Psoas muscle (tissue), 8 donors: ENCODE measurements around the gene YARS1. TPM values are rescaled to one million over a fixed set of nuclear protein-coding genes. Genes with fewer than 3 reads are reported as not detected.

ENCODE experiments used
- ATAC-seq, 4 donors: fragments of 200-7000 bp; cut with Tn5 transposase; one replicate each; pipeline ENCODE4 v1.9.1; 2020; ENCODE audit warnings: moderate library complexity in 3 of 4, mild to moderate bottlenecking in 2 of 4
- DNase-seq, 2 donors: peaks; one replicate each; pipeline ENCODE4 v3.0.0-alpha.2; 2020
- H3K27ac ChIP-seq: fragments of 200-600 bp; one replicate; pipeline ENCODE4 v1.8.0; 2022
- H3K27me3 ChIP-seq, 3 donors: fragments of 200-600 bp in 1 of 3; one replicate each; pipeline versions ENCODE4 v1.6.1 to v1.8.0; 2013 to 2022; ENCODE audit warnings: low read length in 2 of 3, mild to moderate bottlenecking in 2 of 3, moderate library complexity in 1 of 3; ENCODE audit not compliant: insufficient read depth in 3 of 3
- H3K36me3 ChIP-seq, 2 donors: fragments of 200-600 bp in 1 of 2; one replicate each; pipeline versions ENCODE4 v1.6.1 to v1.8.0; 2013 to 2022; ENCODE audit warnings: low read depth in 1 of 2, mild to moderate bottlenecking in 1 of 2, moderate library complexity in 1 of 2; ENCODE audit not compliant: insufficient read depth in 1 of 2
- H3K4me1 ChIP-seq: fragments of 200-600 bp; one replicate; pipeline ENCODE4 v1.8.0; 2022
- H3K4me3 ChIP-seq: fragments of 200-600 bp; one replicate; pipeline ENCODE4 v1.8.0; 2022; ENCODE audit warnings: mild to moderate bottlenecking
- H3K9me3 ChIP-seq: fragments of 200-600 bp; one replicate; pipeline ENCODE4 v1.8.0; 2022
- WGBS, 3 donors: extraction: QIAGEN DNeasy Blood & Tissue Kit; methylation state at CpG; one replicate each; pipeline versions ENCODE4 v1.1.6 to v1.1.7; 2013; 5-methylcytosine and 5-hydroxymethylcytosine counted together
- intact Hi-C, 2 donors: fragments of 100-400 bp; cut with DNase I; formaldehyde crosslinking; loops; one replicate each; pipeline versions ENCODE4 v1.11.0 to v1.14.2; 2022
- polyA plus RNA-seq, 3 donors: library from polyadenylated mRNA; stranded (reverse); fragments of 200-250 nt; gene quantifications; one replicate each; pipeline ENCODE4 v1.2.3, GENCODE V29; 2013
- total RNA-seq, 4 donors: library from RNA; stranded (reverse); fragmentation: NEBNext Ultra II Directional in 2 of 4; extraction: Animal tissue kit (Norgen Biotek cat#: 25700) in 2 of 4; gene quantifications; one replicate each; pipeline versions ENCODE4 v1.2.1 to v1.2.4, GENCODE V29; 2021 to 2023
- TF ChIP-seq, protein P1 (sequence below): fragments of 200-600 bp; IDR thresholded peaks from one replicate; pipeline ENCODE4 v1.8.0; 2022; ENCODE audit warnings: antibody characterized with exemption
- donor health status: healthy with polysubstance abuse.
- donor health status: DM: no; HTN: no; CAD: no; lungs with moderate emphysema.
- donor health status: Bipolar disorder and iron deficiency.
- donor health status: healthy.
- donor health status: DM: yes; HTN: yes; CAD: no.
- donor health status: DM: no; HTN: no; CAD: no.
- donor health status: DM: no; HTN: no; CAD: no.
- donor health status: DM: yes; HTN: yes; CAD: no.

Gene YARS1
- total and polyA plus RNA-seq, 7 donors = 36.9 to 114 (median 80.9) TPM

GRCh38 chr1:32767156-32767555, 50.0 kb downstream of the YARS1 start:
- Histone ChIP-seq H3K4me3 (no peak overlapping the region), H3K4me1 (peaks cover 5% of the 10 kb centered on the region), H3K36me3 (no peaks in the 10 kb centered on the region), H3K27ac (no peak overlapping the region), H3K27me3 (no peaks in the 10 kb centered on the region), H3K9me3 (no peaks in the 10 kb centered on the region)
- no peak for ATAC-seq
- TF ChIP-seq, protein P1, sequence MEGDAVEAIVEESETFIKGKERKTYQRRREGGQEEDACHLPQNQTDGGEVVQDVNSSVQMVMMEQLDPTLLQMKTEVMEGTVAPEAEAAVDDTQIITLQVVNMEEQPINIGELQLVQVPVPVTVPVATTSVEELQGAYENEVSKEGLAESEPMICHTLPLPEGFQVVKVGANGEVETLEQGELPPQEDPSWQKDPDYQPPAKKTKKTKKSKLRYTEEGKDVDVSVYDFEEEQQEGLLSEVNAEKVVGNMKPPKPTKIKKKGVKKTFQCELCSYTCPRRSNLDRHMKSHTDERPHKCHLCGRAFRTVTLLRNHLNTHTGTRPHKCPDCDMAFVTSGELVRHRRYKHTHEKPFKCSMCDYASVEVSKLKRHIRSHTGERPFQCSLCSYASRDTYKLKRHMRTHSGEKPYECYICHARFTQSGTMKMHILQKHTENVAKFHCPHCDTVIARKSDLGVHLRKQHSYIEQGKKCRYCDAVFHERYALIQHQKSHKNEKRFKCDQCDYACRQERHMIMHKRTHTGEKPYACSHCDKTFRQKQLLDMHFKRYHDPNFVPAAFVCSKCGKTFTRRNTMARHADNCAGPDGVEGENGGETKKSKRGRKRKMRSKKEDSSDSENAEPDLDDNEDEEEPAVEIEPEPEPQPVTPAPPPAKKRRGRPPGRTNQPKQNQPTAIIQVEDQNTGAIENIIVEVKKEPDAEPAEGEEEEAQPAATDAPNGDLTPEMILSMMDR = no peak
- 85 to 87% (median 85%) methylated on average over 8 of the region's 8 CpGs for WGBS, 3 donors
- intact Hi-C loops = no loop called here
- DNase-seq = no peak

- 72 to 83% (median 75%) methylated on average over 7 of the region's 7 CpGs for WGBS, 3 donors
- Histone ChIP-seq H3K4me3 (no peak overlapping the region), H3K4me1 (peaks cover 10% of the 10 kb centered on the region), H3K36me3 (no peaks in the 10 kb centered on the region), H3K27me3 (no peaks in the 10 kb centered on the region), H3K27ac (no peak overlapping the region), H3K9me3 (no peaks in the 10 kb centered on the region)
- TF ChIP-seq, protein P1 = no peak
- DNase-seq (no peak), ATAC-seq (no peak)
- intact Hi-C loops = no loop called here
These were observed 50.7 kb downstream of the YARS1 start for GRCh38 chr1:32766328-32766972.

DNA sequence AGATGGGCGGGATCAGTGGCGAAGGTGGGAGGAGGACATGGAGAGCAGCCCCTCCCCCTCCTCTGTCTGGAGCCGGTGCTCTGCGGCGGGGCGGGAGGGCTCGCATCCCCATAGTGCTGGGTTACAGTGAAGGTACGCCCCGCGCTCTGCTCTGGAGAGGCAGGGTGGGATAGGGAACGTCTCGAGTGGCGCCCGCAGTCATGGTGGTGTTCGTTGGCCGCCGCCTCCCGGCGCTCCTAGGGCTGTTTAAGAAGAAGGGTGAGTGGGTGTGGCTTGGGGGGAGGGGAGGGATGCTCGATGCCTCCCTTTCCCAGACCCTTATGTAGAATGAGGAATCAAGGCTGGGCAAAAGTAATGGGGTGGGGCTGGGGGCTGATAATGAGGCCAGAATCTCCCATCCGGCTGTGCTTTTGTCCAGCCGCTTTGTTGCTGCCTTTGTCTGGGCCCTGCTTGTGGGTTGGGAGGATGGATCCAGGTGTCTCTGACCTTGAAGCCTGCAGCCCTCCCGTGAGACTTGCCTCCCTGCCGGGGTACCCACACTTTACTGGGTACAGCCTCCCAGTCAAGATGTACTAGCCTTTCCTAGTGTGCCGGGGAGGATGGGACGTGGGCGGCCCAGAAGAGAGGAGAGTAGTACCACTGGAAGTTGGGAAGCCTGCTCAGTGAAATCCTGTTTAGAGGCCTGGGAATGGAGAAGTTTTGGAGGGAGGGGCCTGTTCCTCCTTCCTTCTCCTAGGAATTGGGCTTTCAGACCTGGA, 51.4 kb downstream of the YARS1 start:
- TF ChIP-seq, protein P1 = no peak
- WGBS, 3 donors = 73 to 77% (median 76%) methylated on average over 24 to 27 of the region's 27 CpGs

DNA sequence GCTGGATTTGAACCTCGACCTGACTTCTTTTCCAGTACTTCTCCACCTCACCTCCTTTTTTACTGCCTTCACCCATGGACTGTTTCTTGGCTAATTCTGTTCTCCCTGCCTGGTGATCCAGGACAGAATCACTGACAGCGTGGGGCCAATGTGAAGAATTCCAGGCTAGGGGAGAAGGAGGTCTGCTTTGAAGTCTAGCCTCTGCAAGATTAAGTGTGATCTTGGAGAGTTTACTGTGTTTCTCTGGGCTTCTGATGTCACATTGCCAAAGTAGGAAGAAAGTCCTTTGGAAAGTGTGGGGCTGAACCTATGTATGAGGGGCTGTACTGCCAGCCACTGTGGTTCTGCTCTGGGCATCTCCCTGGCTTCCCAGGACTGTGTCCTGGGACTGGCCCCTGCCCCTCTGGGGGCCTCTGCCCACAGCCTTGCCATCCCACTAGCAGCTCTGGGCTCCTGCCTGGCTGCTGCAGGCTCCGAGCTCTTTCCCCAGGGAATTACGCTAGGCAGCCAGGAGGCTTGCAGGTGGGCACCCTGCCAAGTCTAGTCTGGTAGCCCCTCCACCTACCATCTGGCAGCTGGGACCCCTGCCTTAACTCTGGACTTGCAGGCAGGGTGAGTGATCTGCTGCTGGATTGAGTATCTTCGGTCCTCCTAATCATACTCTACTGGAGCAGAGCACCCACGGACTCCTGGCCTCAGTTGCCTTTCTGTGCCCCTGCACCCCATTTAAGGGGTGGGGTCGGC, 52.2 kb downstream of the YARS1 start:
- Histone ChIP-seq H3K36me3 (no peaks in the 10 kb centered on the region), H3K4me1 (peaks cover 13% of the 10 kb centered on the region), H3K9me3 (no peaks in the 10 kb centered on the region), H3K27me3 (no peaks in the 10 kb centered on the region), H3K4me3 (no peak overlapping the region), H3K27ac (no peak overlapping the region)
- DNase-seq = no peak
- intact Hi-C loops = no loop called here
- no peak for ATAC-seq
- 67 to 69% (median 68%) methylated on average over 7 of the region's 7 CpGs for WGBS, 3 donors
- TF ChIP-seq, protein P1 = no peak

More for the DNA sequence above, 51.4 kb downstream of the YARS1 start:
- Histone ChIP-seq H3K9me3 (no peaks in the 10 kb centered on the region), H3K36me3 (no peaks in the 10 kb centered on the region), H3K4me1 (peaks cover 13% of the 10 kb centered on the region), H3K27ac (no peak overlapping the region), H3K27me3 (no peaks in the 10 kb centered on the region), H3K4me3 (no peak overlapping the region)
- no peak for ATAC-seq
- intact Hi-C loops = no loop called here
- DNase-seq = no peak
